G401 (cell line): ENCODE results near the gene DTD2. TPM values are rescaled to one million over a fixed set of nuclear protein-coding genes. Genes with fewer than 3 reads are reported as not detected.

Experiments used
- DNase-seq: peaks from one replicate; pipeline ENCODE4 v3.0.0-alpha.2; 2015; ENCODE audit warnings: low spot score
- in situ Hi-C: cut with HindIII; loops from 2 replicates; pipeline ENCODE4 v1.10.0; 2016; ENCODE audit warnings: low sequenced_read_pairs, mixed read lengths
- total RNA-seq: library from RNA; depleted of rRNA; stranded (reverse); fragments of >200 nt; shearing (Covaris generic); gene quantifications from 2 replicates; pipeline ENCODE4 v1.2.3, GENCODE V29; 2014; rRNA removed

Gene DTD2
- total RNA-seq, 1 experiment from 2014 or later: 80.7 TPM

DNA sequence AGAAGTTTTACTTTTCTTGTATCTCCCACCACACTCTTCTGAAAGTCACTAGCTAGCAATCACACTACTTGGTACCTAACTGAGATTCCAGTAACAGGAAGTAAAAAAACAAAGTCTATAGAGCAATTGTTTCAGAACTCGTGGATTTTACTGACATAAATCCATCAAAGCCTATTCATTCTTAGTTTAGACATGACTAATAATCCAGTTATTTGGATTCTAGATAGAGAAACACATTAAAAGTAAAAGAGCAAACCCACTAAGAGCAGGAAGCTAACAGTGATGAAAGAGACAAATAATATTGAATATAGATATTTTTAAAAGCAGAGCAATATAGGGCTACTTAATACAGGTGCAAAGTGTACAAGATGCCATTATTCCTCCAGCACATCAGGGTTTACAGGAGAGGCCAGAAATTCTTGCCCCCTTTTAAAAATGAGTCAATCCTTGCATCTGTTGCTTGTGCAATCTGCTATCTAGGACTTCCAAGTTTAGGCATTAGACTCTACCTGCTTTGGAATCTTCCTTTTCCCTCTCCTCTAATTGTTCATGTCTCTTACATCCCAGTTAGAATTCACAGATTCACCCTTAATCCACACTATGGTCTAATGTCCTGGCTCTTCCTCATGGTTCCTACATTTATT, 43.0 kb downstream of the DTD2 start:
- in situ Hi-C loops: no loop called here
- no peak for DNase-seq

GRCh38 chr14:31411218-31411727, 46.0 kb downstream of the DTD2 start:
- DNase-seq: no peak
- in situ Hi-C loops: no loop called here

- DNase-seq: no peak
- in situ Hi-C loops: no loop called here
These were observed 47.2 kb downstream of the DTD2 start for GRCh38 chr14:31410048-31410650.

- in situ Hi-C loops: no loop called here
- no peak for DNase-seq
These were observed 48.9 kb downstream of the DTD2 start for GRCh38 chr14:31408421-31408820.

- in situ Hi-C loops: no loop called here
- DNase-seq: no peak
These were observed 51.6 kb downstream of the DTD2 start for GRCh38 chr14:31405599-31406232.

- no peak for DNase-seq
- in situ Hi-C loops: no loop called here
These were observed 52.2 kb downstream of the DTD2 start for GRCh38 chr14:31405106-31405505.

GRCh38 chr14:31403707-31404106, 53.6 kb downstream of the DTD2 start:
- in situ Hi-C loops: no loop called here
- no peak for DNase-seq

GRCh38 chr14:31402764-31403439, 54.4 kb downstream of the DTD2 start:
- in situ Hi-C loops: no loop called here
- no peak for DNase-seq

GRCh38 chr14:31401369-31401932, 55.9 kb downstream of the DTD2 start:
- in situ Hi-C loops: no loop called here
- no peak for DNase-seq

DNA sequence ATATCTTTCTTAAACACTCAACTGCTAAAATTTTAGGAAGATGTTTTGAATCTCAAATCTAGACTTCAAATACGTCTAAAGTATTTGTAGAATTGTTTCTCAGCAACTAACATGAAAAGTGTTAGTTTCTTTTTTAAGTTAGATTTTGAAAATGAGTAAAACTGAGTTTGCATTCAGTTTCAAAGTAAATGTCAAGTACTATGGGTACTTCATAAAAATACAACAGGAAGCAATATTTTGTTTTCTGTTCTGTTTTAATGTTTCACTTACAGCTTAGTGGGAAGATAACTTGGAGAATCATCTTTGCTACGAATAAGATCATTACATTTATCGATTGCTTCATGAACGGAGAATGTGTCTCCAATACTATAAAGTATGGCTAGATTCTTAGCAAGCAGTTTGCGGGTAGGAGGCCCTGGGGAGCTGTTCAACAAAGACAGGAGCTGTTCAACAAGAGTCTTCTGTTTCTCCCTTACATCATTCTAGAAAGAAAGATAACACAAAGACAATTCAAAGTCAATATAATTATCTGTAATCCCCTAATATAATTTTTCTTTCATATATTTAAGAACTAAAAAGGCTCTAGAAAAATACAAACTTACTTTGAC, 57.2 kb downstream of the DTD2 start:
- no peak for DNase-seq
- in situ Hi-C loops: no loop called here

Other genes with a start within 250 kb of the DTD2 start
- 52.1 and 77.8 TPM in 2 replicates for gene HECTD1, start 249.7 kb downstream of the DTD2 start, total RNA-seq
- gene HEATR5A, start 37.0 kb downstream of the DTD2 start, total RNA-seq: 14.9 and 27.5 TPM in 2 replicates
- not detected in 2 replicates for gene GPR33, start 30.5 kb upstream of the DTD2 start, total RNA-seq
- gene NUBPL, start 103.9 kb upstream of the DTD2 start, total RNA-seq: 15.7 and 26.8 TPM in 2 replicates